Measurements from ENCODE around the gene PITPNC1.

Gene PITPNC1

DNA sequence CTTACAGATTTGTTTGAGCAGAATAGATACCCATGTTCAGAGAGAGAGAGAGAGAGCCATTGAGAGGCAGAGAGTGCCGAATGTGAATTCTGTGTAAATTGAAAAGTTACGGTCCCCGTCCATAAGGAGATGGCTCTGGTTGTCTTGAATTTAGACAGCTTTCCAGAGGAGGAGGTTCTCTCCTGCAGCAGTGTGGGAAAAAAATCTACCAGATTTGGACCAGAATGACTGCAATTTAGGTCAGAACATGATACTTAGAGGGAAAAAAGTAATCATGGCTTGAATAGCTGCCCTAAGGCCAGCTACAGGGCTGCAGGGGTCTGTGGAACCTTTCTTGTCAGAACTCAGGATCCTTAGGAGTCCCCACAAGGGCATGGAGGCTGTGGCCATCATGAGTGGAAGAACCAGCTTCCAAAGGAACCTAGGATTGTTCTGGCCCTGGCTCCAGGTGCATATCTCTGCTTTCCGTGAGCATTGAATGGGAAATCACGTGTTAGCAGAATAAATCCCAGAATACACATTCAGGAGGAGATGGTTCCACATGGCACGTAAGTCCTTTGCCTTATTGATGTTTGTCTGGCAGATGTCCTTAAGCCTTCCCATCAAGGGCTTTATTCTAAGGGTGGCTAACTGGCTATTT is 13.0 kb downstream of the PITPNC1 start:
- H3K4me3 ChIP-seq (replicated peaks; ENCODE audit: low read depth, low read length): no peak overlapping the region
- no peak for DNase-seq (ENCODE audit: low read depth)
- TF ChIP-seq, protein P1, sequence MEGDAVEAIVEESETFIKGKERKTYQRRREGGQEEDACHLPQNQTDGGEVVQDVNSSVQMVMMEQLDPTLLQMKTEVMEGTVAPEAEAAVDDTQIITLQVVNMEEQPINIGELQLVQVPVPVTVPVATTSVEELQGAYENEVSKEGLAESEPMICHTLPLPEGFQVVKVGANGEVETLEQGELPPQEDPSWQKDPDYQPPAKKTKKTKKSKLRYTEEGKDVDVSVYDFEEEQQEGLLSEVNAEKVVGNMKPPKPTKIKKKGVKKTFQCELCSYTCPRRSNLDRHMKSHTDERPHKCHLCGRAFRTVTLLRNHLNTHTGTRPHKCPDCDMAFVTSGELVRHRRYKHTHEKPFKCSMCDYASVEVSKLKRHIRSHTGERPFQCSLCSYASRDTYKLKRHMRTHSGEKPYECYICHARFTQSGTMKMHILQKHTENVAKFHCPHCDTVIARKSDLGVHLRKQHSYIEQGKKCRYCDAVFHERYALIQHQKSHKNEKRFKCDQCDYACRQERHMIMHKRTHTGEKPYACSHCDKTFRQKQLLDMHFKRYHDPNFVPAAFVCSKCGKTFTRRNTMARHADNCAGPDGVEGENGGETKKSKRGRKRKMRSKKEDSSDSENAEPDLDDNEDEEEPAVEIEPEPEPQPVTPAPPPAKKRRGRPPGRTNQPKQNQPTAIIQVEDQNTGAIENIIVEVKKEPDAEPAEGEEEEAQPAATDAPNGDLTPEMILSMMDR (IDR thresholded peaks at IDR 0.05; ENCODE audit: low read length, missing control alignments): no peak

DNA sequence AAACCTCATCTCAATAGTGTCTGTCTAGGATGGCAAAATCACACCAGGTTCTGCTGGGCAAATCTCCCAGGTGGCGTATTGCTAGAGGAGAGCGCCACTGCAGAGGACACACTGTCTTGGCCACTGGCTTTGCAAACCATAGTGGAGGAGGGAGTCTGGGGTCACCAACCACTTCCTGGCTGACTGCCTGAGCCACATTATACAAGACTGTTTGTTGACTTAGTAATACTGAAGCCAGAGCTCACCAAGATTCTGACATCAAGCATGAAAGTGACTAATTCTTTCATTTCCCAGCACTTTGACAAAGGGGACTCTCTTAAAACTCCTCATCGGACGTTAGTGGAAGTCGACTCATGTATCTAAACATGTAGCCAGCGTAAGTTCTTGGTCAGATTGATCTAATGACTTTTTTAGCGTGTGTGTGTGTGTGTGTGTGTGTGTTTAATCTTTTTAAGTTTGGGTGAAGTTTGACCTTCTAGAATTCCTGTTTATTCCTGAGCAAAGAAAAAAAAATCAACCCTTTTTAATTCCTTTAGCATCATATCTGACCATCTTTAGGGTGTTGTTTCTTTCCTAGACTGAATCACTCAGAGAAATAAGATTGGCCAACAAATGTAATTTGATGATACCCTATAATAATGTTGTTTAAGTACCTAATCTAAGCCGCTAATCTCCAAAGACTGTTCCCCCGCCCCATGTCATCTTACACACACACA is 13.7 kb downstream of the PITPNC1 start:
- peak; percentile 94 for DNase-seq (ENCODE audit: low read depth)
- peak overlapping the region; percentile 9 for H3K4me3 ChIP-seq (replicated peaks; ENCODE audit: low read depth, low read length)
- TF ChIP-seq, protein P1 (IDR thresholded peaks at IDR 0.05; ENCODE audit: low read length, missing control alignments): no peak

DNA sequence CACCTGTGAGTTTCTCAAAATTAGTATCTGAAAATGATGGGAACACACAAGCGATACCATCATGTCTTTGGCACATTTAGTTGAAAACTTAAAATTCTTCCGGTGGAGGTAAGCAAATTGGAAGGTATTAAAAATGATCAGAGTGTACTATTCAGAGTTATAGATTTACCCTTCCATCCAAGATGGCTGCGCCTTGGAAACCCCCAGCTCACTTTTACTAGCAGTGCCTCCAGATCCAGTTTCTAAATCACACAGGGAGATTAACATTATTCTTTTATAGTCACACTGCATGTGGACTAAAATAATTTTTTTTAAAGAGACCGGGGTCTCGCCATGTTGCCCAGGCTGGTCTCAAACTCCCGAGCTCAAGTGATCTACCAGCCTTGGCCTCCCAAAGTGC is 15.0 kb downstream of the PITPNC1 start:
- no peak overlapping the region for H3K4me3 ChIP-seq (replicated peaks; ENCODE audit: low read depth, low read length)
- TF ChIP-seq, protein P1 (IDR thresholded peaks at IDR 0.05; ENCODE audit: low read length, missing control alignments): no peak
- no peak for DNase-seq (ENCODE audit: low read depth)

DNA sequence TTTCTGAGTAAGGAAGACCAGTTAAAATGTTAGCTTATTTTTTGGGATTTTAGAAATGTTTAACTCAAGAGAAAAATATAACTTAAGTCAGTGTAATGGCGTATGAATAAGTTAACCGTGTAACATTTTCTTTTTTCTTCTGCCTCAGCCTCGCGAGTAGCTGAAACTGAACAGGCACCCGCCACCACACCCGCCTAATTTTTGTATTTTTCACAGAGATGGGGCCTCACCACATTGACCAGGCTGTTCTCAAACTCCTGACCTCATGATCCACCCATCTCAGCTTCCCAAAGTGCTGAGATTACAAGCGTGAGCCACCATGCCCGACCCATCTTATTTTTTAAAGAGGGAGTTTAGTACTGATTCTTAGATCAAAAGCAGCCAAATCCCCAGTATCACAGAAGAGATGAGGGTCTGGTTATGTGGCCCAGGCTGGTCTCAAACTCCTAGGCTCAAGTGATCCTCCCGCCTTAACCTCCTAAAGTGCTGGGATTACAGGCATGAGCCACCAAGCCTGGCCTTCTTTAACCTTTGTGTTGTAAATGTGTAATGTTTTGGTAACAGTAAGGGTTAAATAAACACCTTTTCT is 16.8 kb downstream of the PITPNC1 start:
- DNase-seq (ENCODE audit: low read depth): no peak
- H3K4me3 ChIP-seq (replicated peaks; ENCODE audit: low read depth, low read length): no peak overlapping the region
- TF ChIP-seq, protein P1 (IDR thresholded peaks at IDR 0.05; ENCODE audit: low read length, missing control alignments): no peak

DNA sequence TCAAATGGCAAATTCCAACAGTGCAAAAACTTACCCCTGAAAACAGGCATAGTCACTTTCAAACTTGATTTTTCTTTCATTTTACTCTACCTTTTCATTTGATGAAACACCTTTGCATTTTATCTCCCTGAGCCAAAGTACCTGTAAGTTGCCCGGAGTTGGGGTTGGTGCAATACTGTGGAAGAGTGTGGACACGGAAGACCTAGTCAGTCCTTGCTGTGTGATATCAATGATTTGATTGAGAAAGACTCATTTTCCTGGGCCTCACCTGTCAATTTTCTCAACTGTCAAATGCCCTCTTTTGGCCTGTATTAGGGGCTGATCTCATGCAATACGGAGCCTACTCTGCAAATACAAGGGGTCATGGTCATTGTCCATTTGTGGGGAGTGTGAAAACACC is 22.6 kb downstream of the PITPNC1 start:
- H3K4me3 ChIP-seq (replicated peaks; ENCODE audit: low read depth, low read length): no peak overlapping the region
- no peak for DNase-seq (ENCODE audit: low read depth)
- TF ChIP-seq, protein P1 (IDR thresholded peaks at IDR 0.05; ENCODE audit: low read length, missing control alignments): no peak

DNA sequence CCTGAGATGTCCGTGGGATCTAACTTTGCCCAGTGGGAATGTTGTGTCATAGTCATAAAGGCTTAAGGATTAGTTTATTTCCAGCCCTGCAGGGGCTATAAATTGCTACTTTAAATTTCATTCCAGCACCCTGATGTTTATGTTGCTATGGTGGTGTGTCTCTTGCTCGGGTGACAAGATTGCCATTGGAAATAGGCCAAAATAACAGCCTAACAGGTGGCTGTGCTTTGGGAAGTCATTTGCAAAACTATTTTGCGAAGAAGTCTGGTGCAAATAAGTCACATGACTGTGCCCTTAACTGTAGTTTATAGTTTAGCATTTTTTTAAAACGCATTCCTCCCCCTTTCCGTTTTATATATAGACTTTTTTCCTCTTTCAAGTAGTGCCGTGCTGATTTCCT is 23.1 kb downstream of the PITPNC1 start:
- DNase-seq (ENCODE audit: low read depth): no peak
- TF ChIP-seq, protein P1 (IDR thresholded peaks at IDR 0.05; ENCODE audit: low read length, missing control alignments): no peak
- H3K4me3 ChIP-seq (replicated peaks; ENCODE audit: low read depth, low read length): no peak overlapping the region
